CD4-positive, alpha-beta memory T cell (primary cell): Measurements from ENCODE around the gene ERAP2. TPM values are rescaled to one million over a fixed set of nuclear protein-coding genes. Genes with fewer than 3 reads are reported as not detected.

Experiments
- CTCF ChIA-PET: fragments of 350-600 bp; sonication (Branson Sonifier 250); formaldehyde crosslinking; loops from one replicate; lab custom pipeline; 2021; ENCODE audit warnings: inconsistent platforms; ENCODE audit not compliant: partially characterized antibody; lab: Charles Lee
- POLR2A ChIA-PET: fragments of 350-600 bp; sonication (Branson Sonifier 250); formaldehyde crosslinking; loops from one replicate; lab custom pipeline; 2021; ENCODE audit not compliant: partially characterized antibody; lab: Charles Lee
- DNase-seq, 5 donors: peaks; one replicate each; pipeline versions ENCODE4 v3.0.0 to v3.0.0-alpha.2; 2020 to 2022; ENCODE audit warnings: mixed read lengths in 1 of 5
- H3K27ac ChIP-seq: one replicate; pipeline ENCODE4 v1.7.0; 2013; ENCODE audit warnings: low read depth, low read length
- H3K27me3 ChIP-seq: 2 replicates; pipeline ENCODE4 v1.7.0; 2013; ENCODE audit warnings: mild to moderate bottlenecking, low read length, moderate library complexity; ENCODE audit not compliant: insufficient read depth
- H3K36me3 ChIP-seq: 2 replicates; pipeline ENCODE4 v1.7.0; 2013; ENCODE audit warnings: mild to moderate bottlenecking, low read length, moderate library complexity; ENCODE audit not compliant: insufficient read depth
- H3K4me1 ChIP-seq: 2 replicates; pipeline ENCODE4 v1.7.0; 2013; ENCODE audit warnings: mild to moderate bottlenecking, low read length, moderate library complexity; ENCODE audit not compliant: insufficient read depth
- H3K4me3 ChIP-seq, 2 donors: one replicate each; pipeline ENCODE4 v1.7.0; 2013; ENCODE audit warnings: low read length in 2 of 2, mild to moderate bottlenecking in 1 of 2
- H3K9me3 ChIP-seq, 2 donors: one replicate each; pipeline ENCODE4 v1.7.0; 2013; ENCODE audit warnings: low read length in 2 of 2, control low read depth in 1 of 2; ENCODE audit not compliant: control insufficient read depth in 1 of 2
- H3K27ac Mint-ChIP-seq, 7 donors: one replicate each; pipeline ENCODE4 v1.8.0; 2020 to 2021; ENCODE audit warnings: mixed read lengths in 7 of 7, mild to moderate bottlenecking in 6 of 7, inconsistent platforms in 3 of 7, moderate library complexity in 3 of 7
- H3K27me3 Mint-ChIP-seq, 2 donors: one replicate each; pipeline ENCODE4 v1.8.0; 2020 to 2021; ENCODE audit warnings: mixed read lengths in 2 of 2
- H3K36me3 Mint-ChIP-seq, 2 donors: one replicate each; pipeline ENCODE4 v1.8.0; 2020 to 2021; ENCODE audit warnings: mixed read lengths in 2 of 2, inconsistent platforms in 1 of 2, mild to moderate bottlenecking in 1 of 2
- H3K4me1 Mint-ChIP-seq, 4 donors: one replicate each; pipeline ENCODE4 v1.8.0; 2020 to 2021; ENCODE audit warnings: mixed read lengths in 4 of 4, mild to moderate bottlenecking in 1 of 4
- H3K4me3 Mint-ChIP-seq, 8 donors: one replicate each; pipeline ENCODE4 v1.8.0; 2020 to 2021; ENCODE audit warnings: mixed read lengths in 8 of 8, mild to moderate bottlenecking in 7 of 8, moderate library complexity in 6 of 8, inconsistent platforms in 3 of 8
- H3K9me3 Mint-ChIP-seq, 8 donors: one replicate each; pipeline ENCODE4 v1.8.0; 2020 to 2021; ENCODE audit warnings: mixed read lengths in 8 of 8, mild to moderate bottlenecking in 5 of 8, inconsistent platforms in 3 of 8, moderate library complexity in 1 of 8
- intact Hi-C: fragments of 100-400 bp; cut with micrococcal nuclease; formaldehyde crosslinking; loops from one replicate; pipeline ENCODE4 v1.15.1; 2023
- polyA plus RNA-seq, 2 donors: library from polyadenylated mRNA; unstranded; fragments of 300-500 nt; fragmentation: Illumina TruSeq; gene quantifications; one replicate each; pipeline ENCODE4 v1.2.3, GENCODE V29; 2021
- total RNA-seq, 2 experiments: library from RNA; stranded (reverse); gene quantifications; one replicate each; pipeline ENCODE4 v1.2.3, GENCODE V29; 2021

ERAP2 gene
- total and polyA plus RNA-seq, 4 experiments from 2014 or later: 4.7 to 112 (median 109) TPM

- Histone ChIP-seq H3K36me3 (no peaks in the 10 kb centered on the region), H3K4me3 (no peak overlapping the region), H3K9me3 (no peaks in the 10 kb centered on the region), H3K27ac (no peak overlapping the region), H3K4me1 (peaks cover 81% of the 10 kb centered on the region), H3K27me3 (no peaks in the 10 kb centered on the region)
- peak overlapping the region in 4 of 7 donors; percentile 13 to 82 (median 66) for H3K27ac Mint-ChIP-seq
- H3K36me3 Mint-ChIP-seq: peaks cover 14 to 20% of the 10 kb centered on the region in 2 donors
- peak overlapping the region in 3 of 8 donors; percentile 50 to 59 (median 51) for H3K4me3 Mint-ChIP-seq
- DNase-seq: no peak
- ChIA-PET POLR2A (interaction anchor here (0.6 to 7.8 kb wide), 5 partner anchors 17 to 133 kb away, joined by 3 to 110 read pairs (median 3); partner anchors contain the start of gene ERAP1), CTCF (interaction anchor here (1.6 to 2.3 kb wide), 3 partner anchors 40 to 72 kb away, joined by 3 to 7 read pairs (median 4); no protein-coding TSS in a partner anchor)
- H3K27me3 Mint-ChIP-seq: no peaks in the 10 kb centered on the region
- H3K4me1 Mint-ChIP-seq: peaks cover 52 to 82% (median 70%) of the 10 kb centered on the region in 4 donors
- intact Hi-C loops: no loop called here
- peaks cover 0 to 2% (median 0%) of the 10 kb centered on the region in 8 donors for H3K9me3 Mint-ChIP-seq
Measured at GRCh38 chr5:96941140-96941539, 64.8 kb downstream of the ERAP2 start.

GRCh38 chr5:96942078-96942477 lies 65.8 kb downstream of the ERAP2 start:
- Histone ChIP-seq H3K27me3 (no peaks in the 10 kb centered on the region), H3K9me3 (no peaks in the 10 kb centered on the region), H3K36me3 (no peaks in the 10 kb centered on the region), H3K27ac (no peak overlapping the region), H3K4me1 (peaks cover 86% of the 10 kb centered on the region), H3K4me3 (no peak overlapping the region)
- POLR2A ChIA-PET: interaction anchor here (0.7 to 7.8 kb wide), 2 partner anchors 18 to 23 kb away, joined by 5 to 110 read pairs; no protein-coding TSS in a partner anchor
- Mint-ChIP-seq H3K9me3 (peaks cover 0 to 2% (median 0%) of the 10 kb centered on the region in 8 donors), H3K27me3 (no peaks in the 10 kb centered on the region), H3K4me1 (peaks cover 57 to 88% (median 73%) of the 10 kb centered on the region in 4 donors), H3K4me3 (peak overlapping the region in 3 of 8 donors; percentile 16 to 47 (median 37)), H3K27ac (peak overlapping the region in 3 of 7 donors; percentile 3 to 62 (median 17)), H3K36me3 (peaks cover 11 to 20% of the 10 kb centered on the region in 2 donors)
- CTCF ChIA-PET: interaction anchor here (0.7 to 2.3 kb wide), 2 partner anchors 38 to 73 kb away, joined by 3 to 7 read pairs; no protein-coding TSS in a partner anchor
- intact Hi-C loops: no loop called here
- DNase-seq: no peak

- Mint-ChIP-seq H3K36me3 (peaks cover 11 to 20% of the 10 kb centered on the region in 2 donors), H3K9me3 (peaks cover 0 to 2% (median 0%) of the 10 kb centered on the region in 8 donors), H3K4me1 (peaks cover 53 to 85% (median 73%) of the 10 kb centered on the region in 4 donors), H3K4me3 (peak overlapping the region in 1 of 8 donors; percentile 10), H3K27ac (peak overlapping the region in 1 of 7 donors; percentile 30), H3K27me3 (no peaks in the 10 kb centered on the region)
- H3K27ac ChIP-seq: no peak overlapping the region
- intact Hi-C loops: no loop called here
- no peak overlapping the region for H3K4me3 ChIP-seq
- DNase-seq: no peak
- ChIA-PET CTCF (interaction anchor here (1.0 to 2.3 kb wide), 2 partner anchors 9 to 74 kb away, joined by 3 to 7 read pairs; no protein-coding TSS in a partner anchor), POLR2A (interaction anchor here (1.5 kb wide), 1 partner anchor 15 kb away, joined by 3 read pairs; no protein-coding TSS in a partner anchor)
- peaks cover 83% of the 10 kb centered on the region for H3K4me1 ChIP-seq
- H3K9me3 ChIP-seq: no peaks in the 10 kb centered on the region
- no peaks in the 10 kb centered on the region for H3K36me3 ChIP-seq
- no peaks in the 10 kb centered on the region for H3K27me3 ChIP-seq
Measured at GRCh38 chr5:96942911-96943310, 66.6 kb downstream of the ERAP2 start.

GRCh38 chr5:96943799-96944198 lies 67.5 kb downstream of the ERAP2 start:
- no peaks in the 10 kb centered on the region for H3K36me3 ChIP-seq
- Mint-ChIP-seq H3K4me1 (peaks cover 44 to 82% (median 68%) of the 10 kb centered on the region in 4 donors), H3K27me3 (no peaks in the 10 kb centered on the region), H3K36me3 (peaks cover 11 to 20% of the 10 kb centered on the region in 2 donors), H3K9me3 (no peaks in the 10 kb centered on the region), H3K4me3 (peak overlapping the region in 4 of 8 donors; percentile 13 to 50 (median 20)), H3K27ac (peak overlapping the region; percentile 4 to 76 (median 39))
- peaks cover 81% of the 10 kb centered on the region for H3K4me1 ChIP-seq
- no peaks in the 10 kb centered on the region for H3K27me3 ChIP-seq
- ChIA-PET CTCF (interaction anchor here (1.0 to 1.1 kb wide), 2 partner anchors 10 to 45 kb away, joined by 3 read pairs; no protein-coding TSS in a partner anchor), POLR2A (interaction anchor here (1.5 kb wide), 1 partner anchor 14 kb away, joined by 3 read pairs; no protein-coding TSS in a partner anchor)
- intact Hi-C loops: no loop called here
- H3K27ac ChIP-seq: no peak overlapping the region
- no peak for DNase-seq
- no peaks in the 10 kb centered on the region for H3K9me3 ChIP-seq
- no peak overlapping the region for H3K4me3 ChIP-seq

- no peaks in the 10 kb centered on the region for H3K9me3 ChIP-seq
- Mint-ChIP-seq H3K27me3 (no peaks in the 10 kb centered on the region), H3K4me3 (peak overlapping the region in 4 of 8 donors; percentile 5 to 66 (median 44)), H3K4me1 (peaks cover 52 to 86% (median 73%) of the 10 kb centered on the region in 4 donors), H3K36me3 (peaks cover 16 to 27% of the 10 kb centered on the region in 2 donors), H3K9me3 (no peaks in the 10 kb centered on the region), H3K27ac (peak overlapping the region in 3 of 7 donors; percentile 38 to 51 (median 49))
- H3K27ac ChIP-seq: no peak overlapping the region
- DNase-seq: no peak
- no peak overlapping the region for H3K4me3 ChIP-seq
- no peaks in the 10 kb centered on the region for H3K36me3 ChIP-seq
- H3K27me3 ChIP-seq: no peaks in the 10 kb centered on the region
- H3K4me1 ChIP-seq: peaks cover 74% of the 10 kb centered on the region
- intact Hi-C loops: no loop called here
- CTCF ChIA-PET: interaction anchor here (1.0 to 1.7 kb wide), 2 partner anchors 49 to 76 kb away, joined by 3 to 5 read pairs; no protein-coding TSS in a partner anchor
- POLR2A ChIA-PET: interaction anchor here (1.0 to 3.6 kb wide), 3 partner anchors 9 to 17 kb away, joined by 3 to 19 read pairs (median 3); partner anchors contain the start of gene LNPEP
Measured at GRCh38 chr5:96945144-96945897, 69.0 kb downstream of the ERAP2 start.

GRCh38 chr5:96946381-96946780 lies 70.1 kb downstream of the ERAP2 start:
- intact Hi-C loops: loop anchor here (1.0 kb wide), 1 partner anchor 11 kb away; no protein-coding TSS in a partner anchor
- peaks cover 49 to 83% (median 68%) of the 10 kb centered on the region in 4 donors for H3K4me1 Mint-ChIP-seq

More at GRCh38 chr5:96946381-96946780, 70.1 kb downstream of the ERAP2 start:
- CTCF ChIA-PET: interaction anchor here (1.0 to 1.7 kb wide), 2 partner anchors 50 to 77 kb away, joined by 3 to 5 read pairs; no protein-coding TSS in a partner anchor
- no peak overlapping the region for H3K27ac ChIP-seq
- H3K27me3 ChIP-seq: no peaks in the 10 kb centered on the region
- H3K4me3 Mint-ChIP-seq: peak overlapping the region in 5 of 8 donors; percentile 2 to 55 (median 36)
- POLR2A ChIA-PET: interaction anchor here (1.0 to 3.6 kb wide), 3 partner anchors 10 to 16 kb away, joined by 3 to 19 read pairs (median 3); partner anchors contain the start of gene LNPEP
- H3K27me3 Mint-ChIP-seq: no peaks in the 10 kb centered on the region
- H3K4me1 ChIP-seq: peaks cover 64% of the 10 kb centered on the region
- no peaks in the 10 kb centered on the region for H3K9me3 ChIP-seq
- H3K9me3 Mint-ChIP-seq: no peaks in the 10 kb centered on the region
- H3K4me3 ChIP-seq: no peak overlapping the region
- peak overlapping the region in 3 of 7 donors; percentile 26 to 63 (median 49) for H3K27ac Mint-ChIP-seq
- peaks cover 18 to 29% of the 10 kb centered on the region in 2 donors for H3K36me3 Mint-ChIP-seq
- no peak for DNase-seq
- H3K36me3 ChIP-seq: no peaks in the 10 kb centered on the region
